H1 (cell line): ENCODE data around the gene ARMH4. TPM values are rescaled to one million over a fixed set of nuclear protein-coding genes. Genes with fewer than 3 reads are reported as not detected.

ENCODE experiments used
- CTCF ChIA-PET: fragments of 300-600 bp; sonication (Branson Sonifier 250); formaldehyde crosslinking; loops from one replicate; lab custom pipeline; 2021; ENCODE audit not compliant: partially characterized antibody; lab: Charles Lee
- POLR2A ChIA-PET: fragments of 300-600 bp; sonication (Branson Sonifier 250); formaldehyde crosslinking; loops from one replicate; lab custom pipeline; 2021; ENCODE audit warnings: inconsistent platforms; ENCODE audit not compliant: partially characterized antibody; lab: Charles Lee
- DNase-seq, 2 experiments: peaks; one replicate each; pipeline versions ENCODE4 v3.0.0 to v3.0.0-alpha.2; 2010 to 2022; ENCODE audit warnings: low spot score in 2 of 2, low read depth in 1 of 2, mixed read lengths in 1 of 2
- FAIRE-seq: peaks from 2 replicates; lab custom pipeline; 2011; peaks lifted over from hg19 to GRCh38; lab: Jason Lieb, UNC
- H2AFZ ChIP-seq: 2 replicates; pipeline ENCODE4 v1.8.1; 2012; ENCODE audit warnings: low read length, inconsistent platforms
- H2AK5ac ChIP-seq: 2 replicates; pipeline ENCODE4 v1.6.1; 2013; ENCODE audit warnings: low read depth, low read length
- H2BK120ac ChIP-seq: replicated peaks from 2 replicates; pipeline ENCODE3; 2013; ENCODE audit warnings: low read depth, low read length, inconsistent platforms
- H2BK12ac ChIP-seq: 2 replicates; pipeline ENCODE4 v1.6.1; 2013; ENCODE audit warnings: low read depth, low read length
- H2BK15ac ChIP-seq: 2 replicates; pipeline ENCODE4 v1.6.1; 2013; ENCODE audit warnings: low read length
- H2BK20ac ChIP-seq: 2 replicates; pipeline ENCODE4 v1.6.1; 2013; ENCODE audit warnings: low read length
- H2BK5ac ChIP-seq: 2 replicates; pipeline ENCODE4 v1.6.1; 2013; ENCODE audit warnings: low read depth, low read length
- H3K14ac ChIP-seq: 2 replicates; pipeline ENCODE4 v1.6.1; 2013; ENCODE audit warnings: inconsistent platforms; ENCODE audit not compliant: insufficient read length
- H3K18ac ChIP-seq: 2 replicates; pipeline ENCODE4 v1.6.1; 2013; ENCODE audit warnings: low read length; ENCODE audit errors: extremely low read depth
- H3K23ac ChIP-seq: 2 replicates; pipeline ENCODE4 v1.6.1; 2013; ENCODE audit warnings: inconsistent platforms; ENCODE audit not compliant: insufficient read length
- H3K23me2 ChIP-seq: 2 replicates; pipeline ENCODE4 v1.6.1; 2013; ENCODE audit warnings: low read depth, low read length
- H3K27ac ChIP-seq: 2 replicates; pipeline ENCODE4 v1.6.1; 2011; ENCODE audit warnings: low read depth, low read length, inconsistent platforms
- H3K27me3 ChIP-seq, 4 experiments: replicated peaks in 1 of 4; 1 replicate in 1 of 4; 2 replicates in 3 of 4; pipeline versions ENCODE4 v1.6.1 to v1.8.1; 2011 to 2013; ENCODE audit warnings: low read length in 3 of 4, mild to moderate bottlenecking in 3 of 4, inconsistent platforms in 2 of 4, mixed read lengths in 2 of 4, moderate library complexity in 1 of 4; ENCODE audit not compliant: control insufficient read depth in 3 of 4, insufficient read depth in 3 of 4; ENCODE audit errors: extremely low read depth in 1 of 4
- H3K36me3 ChIP-seq, 4 experiments: 2 replicates each; pipeline versions ENCODE4 v1.6.1 to v1.8.1; 2011 to 2013; ENCODE audit warnings: mild to moderate bottlenecking in 4 of 4, low read length in 3 of 4, moderate library complexity in 2 of 4, control low read depth in 1 of 4, inconsistent platforms in 1 of 4; ENCODE audit not compliant: insufficient read depth in 4 of 4, control insufficient read depth in 2 of 4
- H3K4ac ChIP-seq: replicated peaks from 2 replicates; pipeline ENCODE3; 2013; ENCODE audit warnings: low read length, low read depth, mixed read lengths, inconsistent platforms; ENCODE audit not compliant: insufficient read length
- H3K4me1 ChIP-seq, 4 experiments: replicated peaks in 1 of 4; 1 replicate in 1 of 4; 2 replicates in 3 of 4; pipeline versions ENCODE4 v1.6.1 to v1.8.1; 2011 to 2013; ENCODE audit warnings: low read length in 3 of 4, inconsistent platforms in 2 of 4, mixed read lengths in 1 of 4; ENCODE audit not compliant: insufficient read depth in 4 of 4, control insufficient read depth in 3 of 4
- H3K4me2 ChIP-seq, 2 experiments: 2 replicates each; pipeline versions ENCODE4 v1.6.1 to v1.8.1; 2011 to 2013; ENCODE audit warnings: low read depth in 2 of 2, low read length in 2 of 2, control low read depth in 1 of 2, inconsistent platforms in 1 of 2, mild to moderate bottlenecking in 1 of 2; ENCODE audit not compliant: insufficient read depth in 1 of 2
- H3K4me3 ChIP-seq, 4 experiments: fragments of 200-600, 300-600 bp in 1 of 4; sonication (generic), shearing (Covaris generic), sonication (Bioruptor Twin) in 1 of 4; 2 replicates each; pipeline versions ENCODE4 v1.5.1 to v1.8.1; 2011 to 2016; ENCODE audit warnings: low read length in 4 of 4, low read depth in 3 of 4, control low read depth in 2 of 4, inconsistent platforms in 2 of 4, mild to moderate bottlenecking in 2 of 4, mixed read lengths in 1 of 4, moderate library complexity in 1 of 4; ENCODE audit not compliant: insufficient read depth in 2 of 4; ENCODE audit errors: extremely low read depth in 1 of 4
- H3K56ac ChIP-seq: replicated peaks from 2 replicates; pipeline ENCODE3; 2013; ENCODE audit warnings: low read depth, mild to moderate bottlenecking, mixed read lengths, low read length, inconsistent platforms; ENCODE audit not compliant: insufficient read length
- H3K79me1 ChIP-seq: 2 replicates; pipeline ENCODE4 v1.6.1; 2013; ENCODE audit warnings: low read depth, low read length, control low read depth
- H3K79me2 ChIP-seq, 2 experiments: 2 replicates each; pipeline versions ENCODE4 v1.6.1 to v1.8.1; 2012 to 2013; ENCODE audit warnings: low read length in 2 of 2, mild to moderate bottlenecking in 2 of 2, inconsistent platforms in 1 of 2; ENCODE audit not compliant: insufficient read depth in 2 of 2, control insufficient read depth in 1 of 2
- H3K9ac ChIP-seq, 4 experiments: replicated peaks in 1 of 4; 1 replicate in 1 of 4; 2 replicates in 3 of 4; pipeline versions ENCODE4 v1.6.1 to v1.8.1; 2011 to 2013; ENCODE audit warnings: low read depth in 3 of 4, low read length in 3 of 4, control low read depth in 2 of 4, mild to moderate bottlenecking in 2 of 4, moderate library complexity in 2 of 4, inconsistent platforms in 1 of 4; ENCODE audit errors: extremely low read depth in 1 of 4
- H3K9me3 ChIP-seq, 2 experiments: 2 replicates each; pipeline versions ENCODE4 v1.6.1 to v1.8.1; 2012 to 2013; ENCODE audit warnings: mild to moderate bottlenecking in 2 of 2, moderate library complexity in 2 of 2, control low read depth in 1 of 2, inconsistent platforms in 1 of 2, low read depth in 1 of 2, low read length in 1 of 2, mixed read lengths in 1 of 2; ENCODE audit not compliant: insufficient read depth in 2 of 2
- H4K20me1 ChIP-seq, 2 experiments: replicated peaks in 1 of 2; 2 replicates each; pipeline versions ENCODE3 to v1.8.1; 2011 to 2013; ENCODE audit warnings: inconsistent platforms in 2 of 2, low read length in 2 of 2, mild to moderate bottlenecking in 1 of 2; ENCODE audit not compliant: insufficient read depth in 2 of 2, control insufficient read depth in 1 of 2
- H4K5ac ChIP-seq: 2 replicates; pipeline ENCODE4 v1.6.1; 2013; ENCODE audit warnings: low read length, low read depth, mixed read lengths, inconsistent platforms; ENCODE audit not compliant: insufficient read length
- H4K8ac ChIP-seq: 2 replicates; pipeline ENCODE4 v1.8.0; 2013; ENCODE audit warnings: mild to moderate bottlenecking, moderate library complexity, low read length, inconsistent platforms; ENCODE audit not compliant: insufficient read depth; ENCODE audit errors: extremely low read depth
- H4K91ac ChIP-seq: replicated peaks from 2 replicates; pipeline ENCODE3; 2013; ENCODE audit warnings: low read length, mixed read lengths, inconsistent platforms; ENCODE audit not compliant: insufficient read length
- CBX5 ChIP-seq: fragments of 300-800, 300-1000 bp; sonication (generic); IDR thresholded peaks from 2 replicates; pipeline ENCODE4 v1.7.1; 2016; ENCODE audit warnings: antibody characterized with exemption, low read length, low read depth
- CTBP2 ChIP-seq: IDR thresholded peaks from 2 replicates; pipeline ENCODE4 v1.7.0; 2011; ENCODE audit warnings: borderline replicate concordance, mild to moderate bottlenecking, moderate library complexity, mixed read lengths, low read length; ENCODE audit not compliant: insufficient read depth, insufficient read length
- JUND ChIP-seq: IDR thresholded peaks from 2 replicates; pipeline ENCODE4 v1.6.1; 2011; ENCODE audit warnings: mild to moderate bottlenecking, improper control_type of control experiment, low read length
- PHF8 ChIP-seq: fragments of 200-600 bp; sonication (generic); conservative IDR thresholded peaks from 2 replicates; pipeline ENCODE4 v1.7.1; 2012; ENCODE audit warnings: low read depth, mild to moderate bottlenecking, inconsistent platforms, low read length, moderate library complexity
- RAD21 ChIP-seq, 2 experiments: IDR thresholded peaks in 1 of 2; conservative IDR thresholded peaks in 1 of 2; 2 replicates each; pipeline ENCODE4 v1.6.1; 2011; ENCODE audit warnings: low read depth in 2 of 2, low read length in 2 of 2, improper control_type of control experiment in 1 of 2, inconsistent platforms in 1 of 2, mild to moderate bottlenecking in 1 of 2, moderate library complexity in 1 of 2
- SAP30 ChIP-seq: fragments of 300-600 bp; sonication (generic); IDR thresholded peaks from 2 replicates; pipeline ENCODE4 v1.7.1; 2012; ENCODE audit warnings: low read length, moderate library complexity, mild to moderate bottlenecking, inconsistent platforms; ENCODE audit not compliant: insufficient read depth, insufficient replicate concordance
- TAF7 ChIP-seq: optimal IDR thresholded peaks from 2 replicates; pipeline ENCODE3; 2011; ENCODE audit warnings: low read depth, mild to moderate bottlenecking, inconsistent platforms, low read length, moderate library complexity, borderline replicate concordance
- WGBS, 2 experiments: shearing (Covaris generic) in 1 of 2; methylation state at CpG; one replicate each; pipeline versions ENCODE4 v1.1.6 to v1.1.7; 2013 to 2015; ENCODE audit warnings: low lambda C conversion rate in 2 of 2, mixed read lengths in 2 of 2, inconsistent platforms in 1 of 2, low coverage in 1 of 2, missing lambda C conversion rate in 1 of 2; ENCODE audit not compliant: insufficient replicate concordance in 2 of 2, insufficient coverage in 1 of 2, insufficient read length in 1 of 2; ENCODE audit errors: extremely low coverage in 1 of 2, missing lambda C conversion rate in 1 of 2; 5-methylcytosine and 5-hydroxymethylcytosine counted together
- polyA plus RNA-seq, 7 experiments: library from polyadenylated mRNA; depleted of rRNA in 3 of 7; stranded (reverse) in 5 of 7; unstranded in 2 of 7; fragments of >200 nt in 5 of 7; fragments of 200-250 nt in 2 of 7; gene quantifications; 1 replicate in 5 of 7; 2 replicates in 1 of 7; 4 replicates in 1 of 7; pipeline versions ENCODE4 v1.2.1 to v1.2.3, GENCODE V29; 2011 to 2013; ENCODE audit warnings: missing spikeins in 2 of 7, mixed read lengths in 2 of 7
- total RNA-seq: library from RNA; stranded (reverse); fragmentation: NEBNext Ultra II Directional; extraction: Animal tissue kit (Norgen Biotek cat#: 25700); gene quantifications from 2 replicates; pipeline ENCODE4 v1.2.1, GENCODE V29; 2021

ARMH4 gene
- total and polyA plus RNA-seq, 2 of the 8 experiments (the other 6 are each of a cell fraction or from before 2014, with no cell fraction given), result 7.1 to 25.4 TPM

GRCh38 chr14:58104808-58105207, 47.2 kb downstream of the ARMH4 start:
- no peak overlapping the region for H2AK5ac ChIP-seq
- H3K23ac ChIP-seq, result no peak overlapping the region
- no peak overlapping the region for H3K4me2 ChIP-seq
- H4K20me1 ChIP-seq, result no peaks in the 10 kb centered on the region
- no peak overlapping the region for H3K14ac ChIP-seq
- H4K91ac ChIP-seq, result no peak overlapping the region
- H2BK120ac ChIP-seq, result no peak overlapping the region
- 89% methylated on average over 2 of the region's 2 CpGs; no CpG with 5 or more reads in 1 of the 2 experiments for WGBS, 2 experiments
- H2BK20ac ChIP-seq, result no peak overlapping the region
- H3K18ac ChIP-seq, result no peak overlapping the region
- H3K27me3 ChIP-seq, result no peaks in the 10 kb centered on the region
- no peak overlapping the region for H3K9ac ChIP-seq
- no peak for DNase-seq
- no peak overlapping the region for H2BK15ac ChIP-seq
- no peaks in the 10 kb centered on the region for H3K79me1 ChIP-seq
- TF ChIP-seq JUND (no peak), CTBP2 (no peak), TAF7 (no peak), RAD21 (IDR thresholded peaks at IDR 0.05 in 1 of 2, conservative IDR thresholded peaks at IDR 0.05 in 1 of 2; ENCODE audit: low read depth in 2 of 2, low read length in 2 of 2) (no peak), PHF8 (no peak), CBX5 (no peak), SAP30 (no peak)
- TF ChIP-seq, all 59 proteins: peak for 0
- ChIA-PET POLR2A (no interaction called here), CTCF (no interaction called here)
- peaks cover 2% of the 10 kb centered on the region; the same call in 1 of the 2 replicates for H3K23me2 ChIP-seq
- H3K4me1 ChIP-seq, result no peaks in the 10 kb centered on the region
- no peak for FAIRE-seq
- no peak overlapping the region for H2BK5ac ChIP-seq
- H3K4me3 ChIP-seq, result no peak overlapping the region
- H3K4ac ChIP-seq, result no peak overlapping the region
- no peak overlapping the region for H2AFZ ChIP-seq
- H4K8ac ChIP-seq, result no peak overlapping the region
- no peaks in the 10 kb centered on the region for H3K36me3 ChIP-seq
- no peak overlapping the region for H4K5ac ChIP-seq
- no peak overlapping the region for H3K56ac ChIP-seq
- H3K9me3 ChIP-seq, result no peaks in the 10 kb centered on the region
- H2BK12ac ChIP-seq, result no peak overlapping the region
- H3K79me2 ChIP-seq, result no peaks in the 10 kb centered on the region
- H3K27ac ChIP-seq, result no peak overlapping the region
